SU-DHL-6 (cell line): ENCODE data around the gene CCDC61.

Experiments used
- CTCF ChIP-seq: fragments of 200-600 bp; sonication (generic); IDR thresholded peaks from one replicate; pipeline ENCODE4 v1.5.1; 2017; ENCODE audit warnings: antibody characterized with exemption, mild to moderate bottlenecking, low read length, moderate library complexity; ENCODE audit not compliant: insufficient read depth, poor library complexity, severe bottlenecking
- EZH2phosphoT487 ChIP-seq: fragments of 200-600 bp; sonication (generic), shearing (Covaris generic); conservative IDR thresholded peaks from 2 replicates; pipeline ENCODE4 v1.6.1; 2018; ENCODE audit warnings: mild to moderate bottlenecking, antibody characterized with exemption, low read length, moderate library complexity, mixed read lengths

- TF ChIP-seq CTCF (no peak), EZH2phosphoT487 (no peak)
These were observed 21.8 kb downstream of the CCDC61 start for GRCh38 chr19:46017095-46017429.
